ENCODE data around the gene ADA. TPM values are rescaled to one million over a fixed set of nuclear protein-coding genes. Genes with fewer than 3 reads are reported as not detected.

Gene ADA
- total and polyA plus RNA-seq, 3 donors from 2014 or later, result 8.2 to 11.2 (median 10.0) TPM

DNA sequence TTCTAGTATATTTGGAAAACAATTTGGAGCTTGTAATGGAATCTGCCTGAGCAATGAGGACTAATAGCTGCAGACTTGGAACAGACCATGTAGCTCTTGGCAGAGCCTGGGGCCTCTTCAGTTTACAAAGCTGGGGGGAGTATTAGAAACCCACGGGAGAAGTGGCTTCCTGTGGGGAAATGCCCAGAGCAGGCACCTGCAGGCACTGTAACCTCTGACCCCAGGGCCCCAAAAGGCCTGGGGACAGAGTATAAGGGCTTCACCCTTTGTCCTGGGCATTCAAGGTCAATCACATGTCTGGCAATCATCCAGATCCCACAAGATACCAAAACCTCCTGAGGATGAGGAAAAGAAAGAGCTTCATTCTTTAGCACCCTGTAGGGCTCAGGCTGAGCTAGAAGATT is 49.7 kb downstream of the ADA start:
- Histone ChIP-seq H3K4me1 (peaks cover 44% of the 10 kb centered on the region), H3K4me3 (no peak overlapping the region), H3K9me3 (no peaks in the 10 kb centered on the region), H3K27ac (peak overlapping the region; percentile 75 to 76), H3K27me3 (no peaks in the 10 kb centered on the region), H3K36me3 (ENCODE audit: low read depth, missing control alignments) (no peaks in the 10 kb centered on the region)
- DNase-seq, result peak; percentile 82
- WGBS, 2 donors, result 20 to 43% methylated on average over 1 of the region's 1 CpG
- TF ChIP-seq POLR2A (IDR thresholded peaks at IDR 0.05), result no peak
- TF ChIP-seq, protein P1, sequence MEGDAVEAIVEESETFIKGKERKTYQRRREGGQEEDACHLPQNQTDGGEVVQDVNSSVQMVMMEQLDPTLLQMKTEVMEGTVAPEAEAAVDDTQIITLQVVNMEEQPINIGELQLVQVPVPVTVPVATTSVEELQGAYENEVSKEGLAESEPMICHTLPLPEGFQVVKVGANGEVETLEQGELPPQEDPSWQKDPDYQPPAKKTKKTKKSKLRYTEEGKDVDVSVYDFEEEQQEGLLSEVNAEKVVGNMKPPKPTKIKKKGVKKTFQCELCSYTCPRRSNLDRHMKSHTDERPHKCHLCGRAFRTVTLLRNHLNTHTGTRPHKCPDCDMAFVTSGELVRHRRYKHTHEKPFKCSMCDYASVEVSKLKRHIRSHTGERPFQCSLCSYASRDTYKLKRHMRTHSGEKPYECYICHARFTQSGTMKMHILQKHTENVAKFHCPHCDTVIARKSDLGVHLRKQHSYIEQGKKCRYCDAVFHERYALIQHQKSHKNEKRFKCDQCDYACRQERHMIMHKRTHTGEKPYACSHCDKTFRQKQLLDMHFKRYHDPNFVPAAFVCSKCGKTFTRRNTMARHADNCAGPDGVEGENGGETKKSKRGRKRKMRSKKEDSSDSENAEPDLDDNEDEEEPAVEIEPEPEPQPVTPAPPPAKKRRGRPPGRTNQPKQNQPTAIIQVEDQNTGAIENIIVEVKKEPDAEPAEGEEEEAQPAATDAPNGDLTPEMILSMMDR (IDR thresholded peaks at IDR 0.05), result no peak
- intact Hi-C loops (cut with DNase I; ENCODE audit: low total_unique reads), result loop anchor here (10.0 kb wide), 1 partner anchor 67 kb away; no protein-coding TSS in a partner anchor

DNA sequence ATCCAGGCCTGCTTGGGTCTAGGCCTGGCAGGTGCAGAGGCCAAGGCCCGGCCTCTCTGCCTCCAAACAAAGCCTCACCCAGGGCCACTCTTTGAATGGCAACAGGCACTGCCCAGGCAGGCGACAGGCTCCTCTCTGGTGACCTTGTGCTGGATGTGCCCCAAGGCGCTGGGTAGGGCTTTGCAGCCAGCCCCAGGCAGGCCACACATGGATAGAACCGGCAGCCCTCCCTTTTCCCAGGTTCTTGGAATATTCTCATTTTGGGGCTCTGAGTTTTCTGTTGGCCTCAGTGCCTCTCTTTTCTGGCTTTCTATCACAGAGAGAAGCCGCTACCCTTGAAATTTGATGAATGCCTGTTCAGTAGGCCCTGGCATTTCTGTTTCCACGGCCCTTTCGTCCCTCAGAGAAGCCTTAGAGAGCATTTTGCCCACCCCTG is 50.2 kb downstream of the ADA start:
- no peaks in the 10 kb centered on the region for H3K9me3 ChIP-seq
- intact Hi-C loops (cut with DNase I; ENCODE audit: low total_unique reads), result loop anchor here (10.0 kb wide), 1 partner anchor 66 kb away; no protein-coding TSS in a partner anchor
- DNase-seq, result no peak

DNA sequence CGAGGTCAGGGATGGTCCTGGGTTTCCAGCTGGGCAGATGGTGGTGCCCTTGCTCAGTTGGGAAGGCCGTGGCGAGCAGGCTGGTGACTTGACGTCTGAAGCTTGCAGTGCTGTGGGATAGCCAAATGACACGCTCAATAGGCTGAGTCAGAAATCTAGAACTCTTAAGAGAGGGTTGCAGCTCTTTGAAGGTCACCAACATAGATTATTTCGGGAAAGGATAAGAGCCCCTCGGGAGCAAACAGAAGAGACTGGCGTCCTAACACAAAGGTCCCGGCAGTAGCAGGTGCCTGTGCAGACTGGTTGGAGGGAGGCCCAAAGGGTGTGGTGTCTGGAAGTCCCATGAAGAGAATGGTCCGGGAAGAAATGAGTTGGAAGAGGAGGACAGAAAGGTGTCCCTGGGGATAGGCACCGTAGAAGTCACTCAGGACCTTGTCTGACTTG is 50.7 kb downstream of the ADA start:
- no peaks in the 10 kb centered on the region for H3K27me3 ChIP-seq
- H3K4me1 ChIP-seq, result peaks cover 44% of the 10 kb centered on the region
- H3K36me3 ChIP-seq (ENCODE audit: low read depth, missing control alignments), result no peaks in the 10 kb centered on the region
- no peaks in the 10 kb centered on the region for H3K9me3 ChIP-seq
- peak overlapping the region; percentile 75 to 76 for H3K27ac ChIP-seq
- intact Hi-C loops (cut with DNase I; ENCODE audit: low total_unique reads), result loop anchor here (10.0 kb wide), 1 partner anchor 66 kb away; no protein-coding TSS in a partner anchor
- TF ChIP-seq POLR2A (IDR thresholded peaks at IDR 0.05), result no peak
- TF ChIP-seq, protein P1 (IDR thresholded peaks at IDR 0.05), result no peak
- H3K4me3 ChIP-seq, result no peak overlapping the region
- WGBS, 2 donors, result 25 to 37% methylated on average over 11 of the region's 11 CpGs
- peak; percentile 42 for DNase-seq

More for the DNA sequence above, 50.2 kb downstream of the ADA start:
- no peaks in the 10 kb centered on the region for H3K36me3 ChIP-seq (ENCODE audit: low read depth, missing control alignments)
- WGBS, 2 donors, result 33 to 48% methylated on average over 4 to 7 of the region's 7 CpGs
- H3K4me3 ChIP-seq, result no peak overlapping the region
- H3K27ac ChIP-seq, result peak overlapping the region; percentile 75 to 76
- H3K4me1 ChIP-seq, result peaks cover 44% of the 10 kb centered on the region
- TF ChIP-seq POLR2A (IDR thresholded peaks at IDR 0.05), result no peak
- TF ChIP-seq, protein P1 (IDR thresholded peaks at IDR 0.05), result no peak
- H3K27me3 ChIP-seq, result no peaks in the 10 kb centered on the region

- no peaks in the 10 kb centered on the region for H3K27me3 ChIP-seq
- H3K9me3 ChIP-seq, result no peaks in the 10 kb centered on the region
- H3K4me1 ChIP-seq, result peaks cover 44% of the 10 kb centered on the region
- H3K27ac ChIP-seq, result peak overlapping the region; percentile 33 to 76
- no peak for TF ChIP-seq POLR2A (IDR thresholded peaks at IDR 0.05)
- TF ChIP-seq, protein P1 (IDR thresholded peaks at IDR 0.05), result no peak
- no peaks in the 10 kb centered on the region for H3K36me3 ChIP-seq (ENCODE audit: low read depth, missing control alignments)
- H3K4me3 ChIP-seq, result no peak overlapping the region
- no peak for DNase-seq
- 78 to 84% methylated on average over 4 of the region's 4 CpGs for WGBS, 2 donors
- intact Hi-C loops (cut with DNase I; ENCODE audit: low total_unique reads), result loop anchor here (10.0 kb wide), 1 partner anchor 66 kb away; no protein-coding TSS in a partner anchor
Measured at GRCh38 chr20:44600301-44600700, 51.2 kb downstream of the ADA start.

- peaks cover 46% of the 10 kb centered on the region for H3K4me1 ChIP-seq
- H3K9me3 ChIP-seq, result no peaks in the 10 kb centered on the region
- 77 to 83% methylated on average over 1 of the region's 1 CpG for WGBS, 2 donors
- H3K27me3 ChIP-seq, result no peaks in the 10 kb centered on the region
- DNase-seq, result no peak
- H3K36me3 ChIP-seq (ENCODE audit: low read depth, missing control alignments), result no peaks in the 10 kb centered on the region
- TF ChIP-seq, protein P1 (IDR thresholded peaks at IDR 0.05), result no peak
- TF ChIP-seq POLR2A (IDR thresholded peaks at IDR 0.05), result no peak
- H3K4me3 ChIP-seq, result no peak overlapping the region
- intact Hi-C loops (cut with DNase I; ENCODE audit: low total_unique reads), result loop anchor here (10.0 kb wide), 1 partner anchor 65 kb away; no protein-coding TSS in a partner anchor
- peak overlapping the region in 1 of 2 donors; percentile 76 for H3K27ac ChIP-seq
Measured at GRCh38 chr20:44599715-44600114, 51.8 kb downstream of the ADA start.

Measured in testis (tissue), 3 donors.